TTC549 (cell line): ENCODE results near the gene NUDT4.
"Not testable (repeated sequence)": the region's sequence is repeated elsewhere in the genome, so short reads cannot be mapped to it uniquely, and the experiment has no call there.

ENCODE experiments used
- FAIRE-seq: peaks from 2 replicates; lab custom pipeline; 2012; peaks lifted over from hg19 to GRCh38; lab: Jason Lieb, UNC

The NUDT4 gene

GRCh38 chr12:93368766-93369165 lies 9.0 kb upstream of the NUDT4 start:
- no peak for FAIRE-seq

DNA sequence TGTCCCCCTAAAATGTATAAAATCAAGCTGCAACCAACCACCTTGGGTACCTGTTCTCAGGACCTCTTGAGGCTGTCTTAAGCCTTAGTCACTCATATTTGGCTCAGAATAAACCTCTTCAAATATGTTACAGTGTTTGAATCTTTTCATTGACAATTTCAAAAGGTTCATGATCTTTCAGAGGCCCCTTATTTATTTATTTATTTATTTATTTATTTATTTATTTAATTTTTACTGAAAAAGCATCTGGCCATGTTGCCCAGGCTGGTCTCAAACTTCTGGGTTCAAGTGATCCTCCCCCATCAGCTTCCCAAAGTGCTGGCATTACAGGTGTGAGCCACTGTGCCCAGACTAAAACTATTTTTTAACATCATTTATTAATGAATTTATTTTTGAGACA lies 8.2 kb upstream of the NUDT4 start:
- no peak for FAIRE-seq

DNA sequence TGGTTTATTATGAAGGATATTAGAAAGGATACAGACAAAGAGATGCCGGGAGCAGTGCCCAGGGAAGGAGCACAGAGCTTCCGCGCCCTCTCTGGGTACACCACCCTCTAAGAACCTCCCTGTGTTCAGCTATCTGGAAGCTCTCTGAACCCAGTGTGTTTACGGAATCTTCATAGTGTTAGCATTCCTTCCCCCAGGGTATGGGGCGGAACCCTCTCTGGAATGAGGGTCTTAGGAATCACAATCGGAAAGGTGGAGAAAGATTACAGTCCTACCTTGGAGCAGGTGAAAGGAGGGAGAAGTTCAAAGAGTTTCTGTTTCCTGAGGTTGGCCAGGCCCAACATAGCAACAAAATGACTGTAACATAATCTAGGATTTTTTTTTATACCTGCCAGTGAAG lies 6.8 kb upstream of the NUDT4 start:
- no peak for FAIRE-seq

- FAIRE-seq: no peak
These were observed 3.6 kb upstream of the NUDT4 start for GRCh38 chr12:93373961-93374656.

DNA sequence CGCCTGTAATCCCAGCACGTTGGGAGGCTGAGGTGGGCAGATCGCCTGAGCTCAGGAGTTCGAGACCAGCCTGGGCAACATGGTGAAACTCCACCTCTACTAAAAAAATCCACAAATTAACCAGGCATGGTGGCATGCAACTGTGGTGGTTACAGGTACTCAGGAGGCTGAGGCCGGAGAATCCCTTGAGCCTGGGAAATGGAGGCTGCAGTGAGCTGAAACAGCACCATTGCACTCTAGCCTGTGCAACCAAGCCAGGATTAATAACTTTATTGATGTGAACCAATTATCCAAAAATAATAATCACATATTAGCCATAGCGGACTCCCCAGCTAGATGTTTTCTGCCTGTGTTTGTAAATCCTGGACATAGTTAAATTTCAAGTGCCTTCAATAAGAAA lies 1.8 kb upstream of the NUDT4 start:
- no peak for FAIRE-seq

DNA sequence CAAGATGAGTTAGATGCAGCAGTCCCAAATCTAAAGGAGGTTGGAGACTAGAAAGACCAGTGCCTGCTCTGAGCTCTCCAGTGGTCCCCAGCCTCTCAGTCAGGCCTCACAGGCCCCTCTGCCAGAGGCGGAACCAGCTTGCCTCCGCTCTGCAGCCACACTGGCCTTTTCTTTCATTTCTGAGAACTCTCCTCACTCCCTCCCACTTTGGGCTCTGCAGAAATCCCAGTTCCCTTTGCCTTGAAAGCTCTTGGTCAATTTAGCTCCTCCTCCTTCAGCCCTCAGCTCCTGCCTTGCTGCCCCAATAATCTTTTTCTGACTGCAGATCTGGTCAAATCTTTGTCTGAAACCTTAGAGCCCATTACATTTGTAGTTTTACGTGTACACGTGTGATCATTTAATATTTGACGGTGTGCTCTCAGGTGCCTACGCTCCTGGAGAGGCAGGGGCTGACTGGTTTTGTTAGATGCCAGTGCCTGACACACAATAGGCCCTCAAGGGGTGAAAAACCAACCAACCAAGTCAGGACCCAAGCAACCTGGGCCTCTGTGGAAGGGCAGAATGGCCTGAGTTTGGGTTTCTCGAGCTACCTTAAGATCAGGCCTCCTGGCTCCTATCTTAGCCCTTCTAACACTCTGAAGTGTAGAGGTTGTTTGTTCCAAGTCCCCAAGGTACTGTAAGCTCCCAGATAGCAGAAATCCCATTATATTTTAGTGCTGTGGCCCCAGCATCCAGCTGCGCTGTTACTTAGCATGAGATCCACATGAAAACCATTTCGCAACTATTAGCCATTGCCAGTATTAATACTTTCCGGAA lies 1.1 kb upstream of the NUDT4 start:
- FAIRE-seq: no peak

GRCh38 chr12:93378196-93378997 lies 672 bp downstream of the NUDT4 start:
- not testable (repeated sequence) for FAIRE-seq

DNA sequence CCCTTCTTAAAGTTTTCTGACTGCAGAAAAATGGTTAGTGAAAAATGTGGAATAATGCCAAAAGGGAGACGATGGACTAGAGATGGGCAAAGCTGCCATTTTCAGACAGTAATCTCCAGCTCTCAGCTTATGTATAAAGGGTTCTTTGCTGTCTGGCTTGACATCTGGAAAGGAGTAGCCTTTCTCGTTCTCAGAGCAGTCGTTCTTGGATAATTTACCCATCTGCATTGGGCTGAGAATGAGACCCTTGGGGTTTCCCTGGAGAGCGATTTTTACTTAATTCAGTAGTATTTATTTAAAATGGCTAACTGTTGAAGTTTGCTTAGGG lies 1.2 kb downstream of the NUDT4 start:
- no peak for FAIRE-seq

- FAIRE-seq: no peak
These were observed 1.7 kb downstream of the NUDT4 start for GRCh38 chr12:93379326-93379980.

- FAIRE-seq: no peak
These were observed 2.2 kb downstream of the NUDT4 start for GRCh38 chr12:93379981-93380361.

- FAIRE-seq: no peak
These were observed 2.9 kb downstream of the NUDT4 start for GRCh38 chr12:93380480-93381121.

GRCh38 chr12:93381161-93381975 lies 3.6 kb downstream of the NUDT4 start:
- no peak for FAIRE-seq

GRCh38 chr12:93381976-93382437 lies 4.3 kb downstream of the NUDT4 start:
- not testable (repeated sequence) for FAIRE-seq

GRCh38 chr12:93387780-93388179 lies 10.1 kb downstream of the NUDT4 start:
- no peak for FAIRE-seq

- FAIRE-seq: no peak
These were observed 12.3 kb downstream of the NUDT4 start for GRCh38 chr12:93390031-93390430.

GRCh38 chr12:93390549-93391297 lies 13.0 kb downstream of the NUDT4 start:
- FAIRE-seq: no peak

DNA sequence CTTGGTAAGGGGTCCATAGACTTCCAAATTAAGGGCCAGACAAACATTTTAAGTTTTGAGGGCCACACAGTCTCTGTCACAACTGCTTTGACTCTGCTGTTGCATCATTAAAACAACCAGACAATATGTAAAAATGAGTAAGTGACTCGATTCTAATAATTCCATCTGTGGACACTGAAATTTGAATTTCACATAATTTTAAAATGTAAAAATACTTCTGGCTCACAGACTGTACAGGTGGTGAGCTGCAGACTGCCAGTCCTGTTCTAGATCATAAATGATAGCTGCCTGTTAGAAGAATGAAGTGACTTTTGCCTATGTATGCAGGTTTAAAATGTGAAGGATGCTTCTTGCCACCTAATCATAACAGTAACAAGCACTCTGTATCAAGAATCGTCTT lies 15.7 kb downstream of the NUDT4 start:
- no peak for FAIRE-seq

- no peak for FAIRE-seq
These were observed 19.7 kb downstream of the NUDT4 start for GRCh38 chr12:93397412-93397811.

GRCh38 chr12:93399183-93399863 lies 21.6 kb downstream of the NUDT4 start:
- FAIRE-seq: peak; percentile 100
